ENCODE measurements around the gene PRUNE1.

- TF ChIP-seq, protein P1, sequence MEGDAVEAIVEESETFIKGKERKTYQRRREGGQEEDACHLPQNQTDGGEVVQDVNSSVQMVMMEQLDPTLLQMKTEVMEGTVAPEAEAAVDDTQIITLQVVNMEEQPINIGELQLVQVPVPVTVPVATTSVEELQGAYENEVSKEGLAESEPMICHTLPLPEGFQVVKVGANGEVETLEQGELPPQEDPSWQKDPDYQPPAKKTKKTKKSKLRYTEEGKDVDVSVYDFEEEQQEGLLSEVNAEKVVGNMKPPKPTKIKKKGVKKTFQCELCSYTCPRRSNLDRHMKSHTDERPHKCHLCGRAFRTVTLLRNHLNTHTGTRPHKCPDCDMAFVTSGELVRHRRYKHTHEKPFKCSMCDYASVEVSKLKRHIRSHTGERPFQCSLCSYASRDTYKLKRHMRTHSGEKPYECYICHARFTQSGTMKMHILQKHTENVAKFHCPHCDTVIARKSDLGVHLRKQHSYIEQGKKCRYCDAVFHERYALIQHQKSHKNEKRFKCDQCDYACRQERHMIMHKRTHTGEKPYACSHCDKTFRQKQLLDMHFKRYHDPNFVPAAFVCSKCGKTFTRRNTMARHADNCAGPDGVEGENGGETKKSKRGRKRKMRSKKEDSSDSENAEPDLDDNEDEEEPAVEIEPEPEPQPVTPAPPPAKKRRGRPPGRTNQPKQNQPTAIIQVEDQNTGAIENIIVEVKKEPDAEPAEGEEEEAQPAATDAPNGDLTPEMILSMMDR (IDR thresholded peaks at IDR 0.05): no peak
- TF ChIP-seq POLR2A (IDR thresholded peaks at IDR 0.05): no peak
These were observed 31.8 kb upstream of the PRUNE1 start for GRCh38 chr1:150976401-150976821.

Measured in thyroid gland (tissue), 4 donors.